SK-N-SH (cell line): ENCODE data around the gene NMNAT2.

Source experiments
- EP300 ChIP-seq, 2 experiments: IDR thresholded peaks; 2 replicates each; pipeline versions ENCODE4 v1.4.0 to v1.6.1; 2012; ENCODE audit warnings: borderline replicate concordance in 1 of 2, low read depth in 1 of 2, low read length in 1 of 2
- POLR2AphosphoS5 ChIP-seq: IDR thresholded peaks from 2 replicates; pipeline ENCODE4 v1.6.1; 2012; ENCODE audit warnings: low read depth, low read length
- SIN3A ChIP-seq: IDR thresholded peaks from 2 replicates; pipeline ENCODE4 v1.6.1; 2012; ENCODE audit warnings: low read depth, mild to moderate bottlenecking, low read length, moderate library complexity, borderline replicate concordance

GRCh38 chr1:183283286-183283685, 134.9 kb downstream of the NMNAT2 start:
- no peak for TF ChIP-seq SIN3A
- no peak for TF ChIP-seq EP300 (IDR thresholded peaks at IDR 0.05; ENCODE audit: borderline replicate concordance in 1 of 2, low read depth in 1 of 2, low read length in 1 of 2)
- TF ChIP-seq POLR2AphosphoS5, result no peak
